ENCODE measurements around the gene TUT4.
"Not testable (repeated sequence)": the region's sequence is repeated elsewhere in the genome, so short reads cannot be mapped to it uniquely, and the experiment has no call there.

TUT4 gene

GRCh38 chr1:52592637-52593323 lies 39.9 kb upstream of the TUT4 start:
- no peak overlapping the region for H3K4me3 ChIP-seq (ENCODE audit: insufficient read depth, low read depth, low read length)
- 91 to 98% methylated on average over 4 to 5 of the region's 5 CpGs for WGBS, 2 experiments
- H3K9me3 ChIP-seq (ENCODE audit: control insufficient read depth, low read length): no peaks in the 10 kb centered on the region
- H3K4me1 ChIP-seq (ENCODE audit: control insufficient read depth, insufficient read depth, low read length): peaks cover 32% of the 10 kb centered on the region
- no peaks in the 10 kb centered on the region for H3K36me3 ChIP-seq (ENCODE audit: control insufficient read depth, insufficient read depth, low read length)
- H3K27me3 ChIP-seq (ENCODE audit: control insufficient read depth, insufficient read depth, low read length, poor library complexity, severe bottlenecking): no peaks in the 10 kb centered on the region
- no peak overlapping the region for H3K27ac ChIP-seq (ENCODE audit: insufficient read depth, low read depth, low read length, poor library complexity, severe bottlenecking)

- Histone ChIP-seq H3K36me3 (ENCODE audit: control insufficient read depth, insufficient read depth, low read length) (no peaks in the 10 kb centered on the region), H3K4me3 (ENCODE audit: insufficient read depth, low read depth, low read length) (peak overlapping the region; percentile 26), H3K27ac (ENCODE audit: insufficient read depth, low read depth, low read length, poor library complexity, severe bottlenecking) (peak overlapping the region; percentile 71), H3K9me3 (ENCODE audit: control insufficient read depth, low read length) (no peaks in the 10 kb centered on the region), H3K4me1 (ENCODE audit: control insufficient read depth, insufficient read depth, low read length) (peaks cover 42% of the 10 kb centered on the region), H3K27me3 (ENCODE audit: control insufficient read depth, insufficient read depth, low read length, poor library complexity, severe bottlenecking) (no peaks in the 10 kb centered on the region)
- WGBS, 2 experiments: 25 to 31% methylated on average over 6 of the region's 6 CpGs
These were observed 37.4 kb upstream of the TUT4 start for GRCh38 chr1:52590266-52590665.

- WGBS, 2 experiments: 93 to 97% methylated on average over 1 of the region's 1 CpG
These were observed 35.6 kb upstream of the TUT4 start for GRCh38 chr1:52588535-52588934.

GRCh38 chr1:52588027-52588426 lies 35.1 kb upstream of the TUT4 start:
- no peaks in the 10 kb centered on the region for H3K36me3 ChIP-seq (ENCODE audit: control insufficient read depth, insufficient read depth, low read length)
- H3K9me3 ChIP-seq (ENCODE audit: control insufficient read depth, low read length): no peaks in the 10 kb centered on the region
- no peaks in the 10 kb centered on the region for H3K27me3 ChIP-seq (ENCODE audit: control insufficient read depth, insufficient read depth, low read length, poor library complexity, severe bottlenecking)
- H3K4me3 ChIP-seq (ENCODE audit: insufficient read depth, low read depth, low read length): no peak overlapping the region
- peaks cover 38% of the 10 kb centered on the region for H3K4me1 ChIP-seq (ENCODE audit: control insufficient read depth, insufficient read depth, low read length)
- no peak overlapping the region for H3K27ac ChIP-seq (ENCODE audit: insufficient read depth, low read depth, low read length, poor library complexity, severe bottlenecking)

More at GRCh38 chr1:52588535-52588934, 35.6 kb upstream of the TUT4 start:
- no peaks in the 10 kb centered on the region for H3K9me3 ChIP-seq (ENCODE audit: control insufficient read depth, low read length)
- no peaks in the 10 kb centered on the region for H3K36me3 ChIP-seq (ENCODE audit: control insufficient read depth, insufficient read depth, low read length)
- peaks cover 38% of the 10 kb centered on the region for H3K4me1 ChIP-seq (ENCODE audit: control insufficient read depth, insufficient read depth, low read length)
- H3K4me3 ChIP-seq (ENCODE audit: insufficient read depth, low read depth, low read length): no peak overlapping the region
- no peaks in the 10 kb centered on the region for H3K27me3 ChIP-seq (ENCODE audit: control insufficient read depth, insufficient read depth, low read length, poor library complexity, severe bottlenecking)
- H3K27ac ChIP-seq (ENCODE audit: insufficient read depth, low read depth, low read length, poor library complexity, severe bottlenecking): no peak overlapping the region

GRCh38 chr1:52585474-52585873 lies 32.6 kb upstream of the TUT4 start:
- Histone ChIP-seq H3K4me3 (ENCODE audit: insufficient read depth, low read depth, low read length) (no peak overlapping the region), H3K27me3 (ENCODE audit: control insufficient read depth, insufficient read depth, low read length, poor library complexity, severe bottlenecking) (no peaks in the 10 kb centered on the region), H3K36me3 (ENCODE audit: control insufficient read depth, insufficient read depth, low read length) (no peaks in the 10 kb centered on the region), H3K27ac (ENCODE audit: insufficient read depth, low read depth, low read length, poor library complexity, severe bottlenecking) (no peak overlapping the region), H3K4me1 (ENCODE audit: control insufficient read depth, insufficient read depth, low read length) (peaks cover 30% of the 10 kb centered on the region), H3K9me3 (ENCODE audit: control insufficient read depth, low read length) (no peaks in the 10 kb centered on the region)
- 87 to 94% methylated on average over 1 of the region's 1 CpG for WGBS, 2 experiments

- WGBS, 2 experiments: 94 to 95% methylated on average over 10 of the region's 10 CpGs
- H3K4me1 ChIP-seq (ENCODE audit: control insufficient read depth, insufficient read depth, low read length): peaks cover 7% of the 10 kb centered on the region
- no peak overlapping the region for H3K27ac ChIP-seq (ENCODE audit: insufficient read depth, low read depth, low read length, poor library complexity, severe bottlenecking)
- no peak overlapping the region for H3K4me3 ChIP-seq (ENCODE audit: insufficient read depth, low read depth, low read length)
- no peaks in the 10 kb centered on the region for H3K9me3 ChIP-seq (ENCODE audit: control insufficient read depth, low read length)
- H3K36me3 ChIP-seq (ENCODE audit: control insufficient read depth, insufficient read depth, low read length): no peaks in the 10 kb centered on the region
- no peaks in the 10 kb centered on the region for H3K27me3 ChIP-seq (ENCODE audit: control insufficient read depth, insufficient read depth, low read length, poor library complexity, severe bottlenecking)
These were observed 29.3 kb upstream of the TUT4 start for GRCh38 chr1:52582116-52582696.

- Histone ChIP-seq H3K27me3 (ENCODE audit: control insufficient read depth, insufficient read depth, low read length, poor library complexity, severe bottlenecking) (no peaks in the 10 kb centered on the region), H3K36me3 (ENCODE audit: control insufficient read depth, insufficient read depth, low read length) (no peaks in the 10 kb centered on the region), H3K27ac (ENCODE audit: insufficient read depth, low read depth, low read length, poor library complexity, severe bottlenecking) (no peak overlapping the region), H3K4me3 (ENCODE audit: insufficient read depth, low read depth, low read length) (no peak overlapping the region), H3K9me3 (ENCODE audit: control insufficient read depth, low read length) (no peaks in the 10 kb centered on the region), H3K4me1 (ENCODE audit: control insufficient read depth, insufficient read depth, low read length) (no peaks in the 10 kb centered on the region)
- 87 to 94% methylated on average over 3 of the region's 3 CpGs for WGBS, 2 experiments
These were observed 27.4 kb upstream of the TUT4 start for GRCh38 chr1:52580283-52580682.

GRCh38 chr1:52579415-52579814 lies 26.5 kb upstream of the TUT4 start:
- H3K27ac ChIP-seq (ENCODE audit: insufficient read depth, low read depth, low read length, poor library complexity, severe bottlenecking): no peak overlapping the region
- H3K36me3 ChIP-seq (ENCODE audit: control insufficient read depth, insufficient read depth, low read length): no peaks in the 10 kb centered on the region
- WGBS, 2 experiments: 90 to 96% methylated on average over 2 of the region's 2 CpGs
- no peaks in the 10 kb centered on the region for H3K4me1 ChIP-seq (ENCODE audit: control insufficient read depth, insufficient read depth, low read length)
- H3K9me3 ChIP-seq (ENCODE audit: control insufficient read depth, low read length): no peaks in the 10 kb centered on the region
- H3K4me3 ChIP-seq (ENCODE audit: insufficient read depth, low read depth, low read length): no peak overlapping the region
- H3K27me3 ChIP-seq (ENCODE audit: control insufficient read depth, insufficient read depth, low read length, poor library complexity, severe bottlenecking): no peaks in the 10 kb centered on the region

- H3K36me3 ChIP-seq (ENCODE audit: control insufficient read depth, insufficient read depth, low read length); H3K4me3 ChIP-seq (ENCODE audit: insufficient read depth, low read depth, low read length); H3K9me3 ChIP-seq (ENCODE audit: control insufficient read depth, low read length); H3K27ac ChIP-seq (ENCODE audit: insufficient read depth, low read depth, low read length, poor library complexity, severe bottlenecking); H3K27me3 ChIP-seq (ENCODE audit: control insufficient read depth, insufficient read depth, low read length, poor library complexity, severe bottlenecking); H3K4me1 ChIP-seq (ENCODE audit: control insufficient read depth, insufficient read depth, low read length): not testable (repeated sequence)
- WGBS, 2 experiments: 92% methylated on average over 3 of the region's 3 CpGs
These were observed 25.2 kb upstream of the TUT4 start for GRCh38 chr1:52578066-52578465.

- Histone ChIP-seq H3K4me3 (ENCODE audit: insufficient read depth, low read depth, low read length) (no peak overlapping the region), H3K4me1 (ENCODE audit: control insufficient read depth, insufficient read depth, low read length) (no peaks in the 10 kb centered on the region), H3K36me3 (ENCODE audit: control insufficient read depth, insufficient read depth, low read length) (no peaks in the 10 kb centered on the region), H3K9me3 (ENCODE audit: control insufficient read depth, low read length) (no peaks in the 10 kb centered on the region), H3K27me3 (ENCODE audit: control insufficient read depth, insufficient read depth, low read length, poor library complexity, severe bottlenecking) (no peaks in the 10 kb centered on the region), H3K27ac (ENCODE audit: insufficient read depth, low read depth, low read length, poor library complexity, severe bottlenecking) (no peak overlapping the region)
- WGBS, 2 experiments: 88 to 91% methylated on average over 1 of the region's 1 CpG
These were observed 23.2 kb upstream of the TUT4 start for GRCh38 chr1:52576074-52576473.

All from ectodermal cell (in vitro differentiated cells).